DOHH2 (cell line): ENCODE results near the gene PARP1.

Experiments used
- H3F3A ChIP-seq: fragments of 200-600 bp; sonication (generic), shearing (Covaris generic); 2 replicates; pipeline ENCODE4 v1.6.0; 2016; ENCODE audit warnings: antibody characterized with exemption, mild to moderate bottlenecking; ENCODE audit not compliant: control insufficient read depth, insufficient read depth
- H3K27ac ChIP-seq: fragments of 200-600 bp; sonication (generic); 2 replicates; pipeline ENCODE4 v1.5.1; 2014; ENCODE audit warnings: low read depth, mild to moderate bottlenecking, low read length, moderate library complexity
- H3K27me3 ChIP-seq: fragments of 200-600 bp; sonication (generic); 2 replicates; pipeline ENCODE4 v1.6.1; 2014; ENCODE audit warnings: mild to moderate bottlenecking, low read length, mixed read lengths; ENCODE audit not compliant: control insufficient read depth
- H3K36me3 ChIP-seq: fragments of 200-600 bp; sonication (generic); 2 replicates; pipeline ENCODE4 v1.6.1; 2014; ENCODE audit warnings: mild to moderate bottlenecking, low read length, moderate library complexity, mixed read lengths; ENCODE audit not compliant: control insufficient read depth
- H3K4me1 ChIP-seq: fragments of 200-600 bp; sonication (generic); 2 replicates; pipeline ENCODE4 v1.6.1; 2014; ENCODE audit warnings: mild to moderate bottlenecking, low read length, mixed read lengths; ENCODE audit not compliant: control insufficient read depth
- H3K4me2 ChIP-seq: fragments of 200-600 bp; sonication (generic); 2 replicates; pipeline ENCODE4 v1.6.0; 2014; ENCODE audit warnings: mild to moderate bottlenecking, low read length, moderate library complexity
- H3K4me3 ChIP-seq: fragments of 200-600 bp; sonication (generic); 2 replicates; pipeline ENCODE4 v1.5.1; 2014; ENCODE audit warnings: mild to moderate bottlenecking, low read length, mixed read lengths
- H3K79me2 ChIP-seq: fragments of 200-600 bp; sonication (generic); 2 replicates; pipeline ENCODE4 v1.6.1; 2014; ENCODE audit warnings: mild to moderate bottlenecking, low read length, mixed read lengths; ENCODE audit not compliant: control insufficient read depth
- H3K9me2 ChIP-seq: fragments of 200-600 bp; sonication (generic); replicated peaks from 2 replicates; pipeline ENCODE4 v1.6.1; 2014; ENCODE audit warnings: mild to moderate bottlenecking, low read length, mixed read lengths; ENCODE audit not compliant: control insufficient read depth
- H3K9me3 ChIP-seq: fragments of 200-600 bp; sonication (generic); 2 replicates; pipeline ENCODE4 v1.6.1; 2014; ENCODE audit warnings: antibody characterized with exemption, low read length, mixed read lengths; ENCODE audit not compliant: control insufficient read depth, insufficient read depth
- H4K20me1 ChIP-seq: fragments of 200-600 bp; sonication (generic); 2 replicates; pipeline ENCODE4 v1.6.0; 2014; ENCODE audit warnings: low read depth, mild to moderate bottlenecking, antibody characterized with exemption, low read length, moderate library complexity; ENCODE audit not compliant: control insufficient read depth, insufficient read depth
- EZH2phosphoT487 ChIP-seq: fragments of 200-600 bp; sonication (generic); IDR thresholded peaks from 2 replicates; pipeline ENCODE4 v1.6.1; 2017; ENCODE audit warnings: borderline replicate concordance, mild to moderate bottlenecking, antibody characterized with exemption, low read length, moderate library complexity, mixed read lengths
- TF ChIP-seq, protein P1 (sequence below): fragments of 200-600 bp; sonication (generic); IDR thresholded peaks from one replicate; pipeline ENCODE4 v1.5.1; 2014; ENCODE audit warnings: antibody characterized with exemption, mild to moderate bottlenecking, low read depth, low read length; ENCODE audit not compliant: poor library complexity, severe bottlenecking

Gene PARP1

DNA sequence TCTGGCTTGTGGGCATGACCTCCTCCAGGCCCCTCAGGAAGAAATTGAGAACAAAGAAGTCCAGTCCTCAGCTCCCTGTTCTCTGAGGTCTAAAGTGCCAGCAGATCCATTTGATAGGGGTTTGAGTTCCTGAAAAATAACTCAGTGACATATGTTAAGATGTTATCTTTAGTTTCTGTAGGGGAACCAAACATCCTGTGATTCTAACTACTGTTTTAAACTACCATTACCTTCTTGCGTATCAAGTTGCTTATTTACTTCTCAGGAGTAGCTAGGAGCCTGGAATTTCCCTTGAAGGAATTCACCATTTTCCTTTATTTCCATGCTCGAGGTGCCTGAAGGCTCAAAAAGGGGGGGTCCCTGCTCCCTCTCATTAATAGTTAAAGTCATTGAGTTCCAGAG, 80.1 kb downstream of the PARP1 start:
- Histone ChIP-seq H3K36me3 (no peaks in the 10 kb centered on the region), H3K27me3 (no peaks in the 10 kb centered on the region), H3K4me1 (peaks cover 3% of the 10 kb centered on the region), H4K20me1 (no peaks in the 10 kb centered on the region), H3F3A (no peaks in the 10 kb centered on the region), H3K9me3 (no peaks in the 10 kb centered on the region), H3K4me2 (no peak overlapping the region), H3K79me2 (no peaks in the 10 kb centered on the region), H3K4me3 (no peak overlapping the region), H3K9me2 (no peaks in the 10 kb centered on the region), H3K27ac (no peak overlapping the region)
- TF ChIP-seq, protein P1, sequence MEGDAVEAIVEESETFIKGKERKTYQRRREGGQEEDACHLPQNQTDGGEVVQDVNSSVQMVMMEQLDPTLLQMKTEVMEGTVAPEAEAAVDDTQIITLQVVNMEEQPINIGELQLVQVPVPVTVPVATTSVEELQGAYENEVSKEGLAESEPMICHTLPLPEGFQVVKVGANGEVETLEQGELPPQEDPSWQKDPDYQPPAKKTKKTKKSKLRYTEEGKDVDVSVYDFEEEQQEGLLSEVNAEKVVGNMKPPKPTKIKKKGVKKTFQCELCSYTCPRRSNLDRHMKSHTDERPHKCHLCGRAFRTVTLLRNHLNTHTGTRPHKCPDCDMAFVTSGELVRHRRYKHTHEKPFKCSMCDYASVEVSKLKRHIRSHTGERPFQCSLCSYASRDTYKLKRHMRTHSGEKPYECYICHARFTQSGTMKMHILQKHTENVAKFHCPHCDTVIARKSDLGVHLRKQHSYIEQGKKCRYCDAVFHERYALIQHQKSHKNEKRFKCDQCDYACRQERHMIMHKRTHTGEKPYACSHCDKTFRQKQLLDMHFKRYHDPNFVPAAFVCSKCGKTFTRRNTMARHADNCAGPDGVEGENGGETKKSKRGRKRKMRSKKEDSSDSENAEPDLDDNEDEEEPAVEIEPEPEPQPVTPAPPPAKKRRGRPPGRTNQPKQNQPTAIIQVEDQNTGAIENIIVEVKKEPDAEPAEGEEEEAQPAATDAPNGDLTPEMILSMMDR: no peak
- TF ChIP-seq EZH2phosphoT487: no peak

DNA sequence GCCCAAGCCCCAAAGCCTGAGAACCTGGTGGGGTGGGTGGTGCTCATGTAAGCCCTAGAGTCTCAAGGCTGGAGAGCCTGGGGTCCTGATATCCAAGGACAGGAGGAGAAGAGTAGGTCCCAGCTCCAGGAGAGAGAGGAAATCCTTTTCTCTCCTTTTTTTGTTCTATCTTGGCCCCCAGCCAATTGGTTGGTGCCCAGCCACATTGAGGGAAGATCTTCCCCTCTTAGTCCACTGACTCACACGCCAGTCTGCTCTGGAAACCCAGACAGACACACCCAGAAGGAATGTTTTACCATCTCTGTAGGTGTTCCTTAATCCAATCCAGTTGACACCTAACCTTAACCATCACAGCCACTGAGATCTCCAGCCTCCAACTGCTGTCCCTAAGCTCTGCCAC, 82.7 kb downstream of the PARP1 start:
- Histone ChIP-seq H3K9me3 (peaks cover 2% of the 10 kb centered on the region; the same call in 1 of the 2 replicates), H3K27me3 (no peaks in the 10 kb centered on the region), H3K36me3 (no peaks in the 10 kb centered on the region), H3K9me2 (no peaks in the 10 kb centered on the region), H3K4me1 (no peaks in the 10 kb centered on the region), H3K79me2 (no peaks in the 10 kb centered on the region), H3F3A (no peaks in the 10 kb centered on the region), H3K4me2 (no peak overlapping the region), H3K4me3 (no peak overlapping the region), H4K20me1 (no peaks in the 10 kb centered on the region), H3K27ac (no peak overlapping the region)
- no peak for TF ChIP-seq EZH2phosphoT487
- TF ChIP-seq, protein P1: no peak

DNA sequence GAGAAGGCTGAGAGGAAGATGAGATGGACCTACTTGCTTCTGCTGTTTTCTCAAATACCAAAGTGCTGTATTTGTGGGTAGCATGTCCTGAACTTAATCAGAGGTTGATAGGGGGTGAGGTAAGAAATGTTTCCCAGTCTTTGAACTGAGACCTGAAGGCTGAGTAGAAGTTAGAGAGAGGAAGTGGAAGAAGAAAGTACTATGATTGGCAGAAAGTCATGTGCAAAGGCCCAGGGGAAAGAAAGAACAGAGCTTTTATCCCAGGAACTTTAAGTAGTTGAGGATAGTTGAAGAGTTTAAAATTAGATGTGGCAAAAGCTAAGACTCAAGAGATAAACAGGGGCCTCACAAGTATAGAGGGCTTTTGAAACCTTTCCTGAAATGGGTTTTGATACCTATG, 83.4 kb downstream of the PARP1 start:
- H3K79me2 ChIP-seq: no peaks in the 10 kb centered on the region
- no peak overlapping the region for H3K4me2 ChIP-seq
- H3K4me1 ChIP-seq: no peaks in the 10 kb centered on the region
- H3K27me3 ChIP-seq: no peaks in the 10 kb centered on the region
- H4K20me1 ChIP-seq: no peaks in the 10 kb centered on the region
- TF ChIP-seq, protein P1: no peak
- no peak for TF ChIP-seq EZH2phosphoT487
- peaks cover 2% of the 10 kb centered on the region; the same call in 1 of the 2 replicates for H3K9me3 ChIP-seq
- H3K36me3 ChIP-seq: no peaks in the 10 kb centered on the region
- no peak overlapping the region for H3K4me3 ChIP-seq
- no peaks in the 10 kb centered on the region for H3K9me2 ChIP-seq
- H3K27ac ChIP-seq: no peak overlapping the region
- H3F3A ChIP-seq: no peaks in the 10 kb centered on the region

DNA sequence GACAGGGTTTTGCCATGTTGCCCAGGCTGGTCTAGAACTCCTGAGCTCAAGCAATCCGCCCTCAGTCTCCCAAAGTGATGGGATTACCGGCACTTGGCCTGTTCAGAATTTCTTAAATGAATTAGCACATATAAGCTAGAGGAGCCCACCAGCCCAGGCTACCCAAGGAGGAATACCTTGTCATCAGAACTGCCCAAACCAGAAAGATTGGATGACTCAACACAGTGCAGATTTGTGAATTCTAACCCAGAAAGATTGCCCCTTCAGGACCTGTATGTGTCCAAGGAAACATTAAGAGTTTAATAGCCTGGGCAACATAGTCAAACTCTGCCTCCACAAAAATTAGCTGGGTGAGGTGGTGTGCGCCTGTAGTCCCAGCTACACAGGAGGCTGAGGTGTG, 84.9 kb downstream of the PARP1 start:
- no peaks in the 10 kb centered on the region for H4K20me1 ChIP-seq
- no peak for TF ChIP-seq EZH2phosphoT487
- TF ChIP-seq, protein P1: no peak
- H3K27me3 ChIP-seq: no peaks in the 10 kb centered on the region
- no peak overlapping the region for H3K4me3 ChIP-seq
- H3K9me2 ChIP-seq: no peaks in the 10 kb centered on the region
- H3K4me2 ChIP-seq: no peak overlapping the region
- H3F3A ChIP-seq: no peaks in the 10 kb centered on the region
- no peaks in the 10 kb centered on the region for H3K79me2 ChIP-seq
- no peaks in the 10 kb centered on the region for H3K36me3 ChIP-seq
- H3K27ac ChIP-seq: no peak overlapping the region
- peaks cover 2% of the 10 kb centered on the region; the same call in 1 of the 2 replicates for H3K9me3 ChIP-seq
- H3K4me1 ChIP-seq: no peaks in the 10 kb centered on the region
